ENCODE results near the gene ACSL1.

Gene ACSL1

DNA sequence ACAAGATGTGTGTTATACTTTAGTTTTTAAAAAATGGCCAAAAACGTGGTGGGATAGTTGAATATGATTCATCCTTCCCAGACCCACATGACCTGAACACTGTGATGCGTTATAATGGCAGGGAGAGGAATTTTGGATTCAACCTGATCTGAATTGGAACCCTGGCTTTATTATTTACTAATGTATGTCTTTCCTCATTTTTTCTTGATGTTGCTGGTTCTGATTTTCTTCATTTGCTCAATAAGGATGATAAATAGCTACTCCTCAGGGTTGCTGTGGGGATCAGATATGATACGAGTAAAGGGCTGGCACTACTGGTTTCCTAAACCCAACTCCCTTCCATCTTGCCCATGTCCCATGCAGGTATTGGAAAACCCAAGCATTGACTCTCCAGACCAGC, 24.2 kb upstream of the ACSL1 start:
- TF ChIP-seq, protein P1, sequence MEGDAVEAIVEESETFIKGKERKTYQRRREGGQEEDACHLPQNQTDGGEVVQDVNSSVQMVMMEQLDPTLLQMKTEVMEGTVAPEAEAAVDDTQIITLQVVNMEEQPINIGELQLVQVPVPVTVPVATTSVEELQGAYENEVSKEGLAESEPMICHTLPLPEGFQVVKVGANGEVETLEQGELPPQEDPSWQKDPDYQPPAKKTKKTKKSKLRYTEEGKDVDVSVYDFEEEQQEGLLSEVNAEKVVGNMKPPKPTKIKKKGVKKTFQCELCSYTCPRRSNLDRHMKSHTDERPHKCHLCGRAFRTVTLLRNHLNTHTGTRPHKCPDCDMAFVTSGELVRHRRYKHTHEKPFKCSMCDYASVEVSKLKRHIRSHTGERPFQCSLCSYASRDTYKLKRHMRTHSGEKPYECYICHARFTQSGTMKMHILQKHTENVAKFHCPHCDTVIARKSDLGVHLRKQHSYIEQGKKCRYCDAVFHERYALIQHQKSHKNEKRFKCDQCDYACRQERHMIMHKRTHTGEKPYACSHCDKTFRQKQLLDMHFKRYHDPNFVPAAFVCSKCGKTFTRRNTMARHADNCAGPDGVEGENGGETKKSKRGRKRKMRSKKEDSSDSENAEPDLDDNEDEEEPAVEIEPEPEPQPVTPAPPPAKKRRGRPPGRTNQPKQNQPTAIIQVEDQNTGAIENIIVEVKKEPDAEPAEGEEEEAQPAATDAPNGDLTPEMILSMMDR (conservative IDR thresholded peaks at IDR 0.05): no peak
- H3K27ac ChIP-seq: no peak overlapping the region

DNA sequence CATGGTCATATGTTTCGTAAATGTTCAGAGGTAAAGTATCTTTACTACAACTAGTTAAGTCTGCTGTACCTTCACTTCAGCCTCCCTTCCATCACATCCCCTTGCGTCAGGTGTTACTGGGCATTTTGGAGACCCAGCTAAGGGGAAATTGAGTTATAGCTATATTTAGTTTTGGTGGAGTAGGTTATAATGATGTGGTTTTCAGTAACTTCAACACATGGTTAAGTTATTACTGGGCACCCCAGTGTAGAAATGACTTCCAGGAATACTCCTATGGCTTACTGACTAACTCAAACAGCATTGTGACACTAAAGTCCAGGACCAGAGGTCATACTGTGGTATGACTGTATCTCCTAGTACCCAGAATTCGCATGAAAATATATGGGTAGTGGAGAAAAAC, 23.4 kb upstream of the ACSL1 start:
- TF ChIP-seq, protein P1 (conservative IDR thresholded peaks at IDR 0.05): no peak
- no peak overlapping the region for H3K27ac ChIP-seq

DNA sequence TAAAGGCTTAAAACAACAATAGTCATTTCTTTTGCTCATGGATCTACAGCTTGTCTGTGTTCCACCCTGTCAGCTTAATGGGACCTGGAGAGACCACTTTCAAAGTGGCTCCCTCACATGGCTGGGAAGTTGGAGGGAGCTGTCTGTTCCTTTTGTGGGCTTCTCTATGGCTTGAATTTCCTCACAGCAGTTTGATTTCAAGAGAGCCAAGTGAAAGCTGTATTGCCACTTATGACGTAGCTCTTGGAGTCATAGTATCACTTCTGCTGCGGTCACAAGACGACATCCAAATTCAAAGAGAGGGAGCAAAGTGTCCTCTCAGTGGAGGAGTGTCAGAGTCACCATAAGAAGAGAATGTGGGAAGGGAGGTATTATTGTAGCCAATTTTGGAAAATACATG, 22.7 kb upstream of the ACSL1 start:
- TF ChIP-seq, protein P1 (conservative IDR thresholded peaks at IDR 0.05): no peak
- H3K27ac ChIP-seq: no peak overlapping the region

DNA sequence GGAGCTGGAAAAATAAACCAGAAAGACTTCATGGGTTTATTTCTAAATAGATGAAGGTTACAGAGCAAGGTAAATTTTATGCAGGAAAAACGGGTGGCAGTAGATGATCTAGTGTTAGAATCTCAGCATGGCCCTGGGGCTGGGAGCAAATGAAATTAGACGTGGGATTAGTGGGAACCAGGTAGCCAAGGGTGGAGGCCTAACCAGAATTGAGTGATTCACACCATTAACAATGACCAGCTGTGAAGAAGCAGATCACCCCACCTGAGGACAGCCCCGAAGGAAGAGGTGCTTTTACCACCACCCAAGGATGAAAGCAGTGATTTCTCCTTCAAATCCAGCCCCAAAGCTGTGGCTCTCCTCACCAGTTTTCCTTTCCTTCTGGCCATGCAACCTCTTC, 20.8 kb upstream of the ACSL1 start:
- H3K27ac ChIP-seq: no peak overlapping the region
- TF ChIP-seq, protein P1 (conservative IDR thresholded peaks at IDR 0.05): no peak

DNA sequence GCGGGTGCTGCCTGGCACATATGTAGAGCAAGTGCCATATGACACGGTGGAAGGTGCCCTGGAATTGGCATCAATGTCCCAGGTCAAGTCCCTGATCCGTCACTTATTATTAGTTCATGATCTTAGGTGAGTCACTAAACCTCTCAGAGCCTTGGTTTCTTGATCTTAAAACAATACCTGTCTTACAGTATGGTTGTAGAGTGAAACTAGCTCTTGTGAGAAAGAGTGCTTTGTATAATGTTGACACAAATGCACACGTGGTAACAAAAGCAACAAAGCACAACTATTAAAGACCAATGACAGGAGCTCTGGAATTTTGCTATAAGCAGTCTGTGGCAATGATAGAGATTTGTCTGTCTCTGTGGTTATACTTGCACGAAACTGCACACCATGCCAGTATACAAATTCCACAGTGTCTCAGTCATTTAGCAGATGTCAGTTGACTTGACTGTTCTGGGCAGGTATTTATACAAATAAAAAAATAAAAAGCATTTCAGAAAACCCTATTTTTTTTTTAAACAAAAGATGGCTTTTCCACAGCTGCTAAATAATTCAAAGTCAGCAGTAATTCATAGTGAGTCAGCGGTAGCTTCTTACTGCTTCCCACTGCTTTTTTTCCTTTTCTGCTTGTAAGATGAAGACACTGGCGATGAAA, 19.7 kb upstream of the ACSL1 start:
- TF ChIP-seq, protein P1 (conservative IDR thresholded peaks at IDR 0.05): no peak
- H3K27ac ChIP-seq: peak overlapping the region; percentile 13; the same call in 1 of the 2 replicates

DNA sequence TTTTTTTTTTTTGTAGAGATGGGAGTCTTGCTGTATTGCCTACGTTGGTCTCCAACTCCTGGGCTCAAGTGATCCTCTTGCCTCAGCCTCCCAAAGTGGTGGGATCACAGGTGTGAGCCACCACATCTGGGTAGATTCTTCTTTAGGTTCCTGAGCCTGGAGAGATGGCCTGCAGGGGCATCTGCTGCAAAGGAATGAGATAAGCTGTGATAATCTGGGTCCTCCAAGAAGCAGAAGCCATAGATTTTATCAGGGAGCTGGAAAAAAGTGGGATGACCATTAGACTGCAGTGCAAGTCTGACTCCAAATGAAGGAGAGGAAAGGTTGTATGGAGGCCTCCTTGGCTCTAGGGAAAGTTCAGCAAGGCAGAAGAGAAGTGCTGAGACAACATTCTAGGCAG, 19.0 kb upstream of the ACSL1 start:
- H3K27ac ChIP-seq: no peak overlapping the region; the same call in 1 of the 2 replicates
- TF ChIP-seq, protein P1 (conservative IDR thresholded peaks at IDR 0.05): no peak

DNA sequence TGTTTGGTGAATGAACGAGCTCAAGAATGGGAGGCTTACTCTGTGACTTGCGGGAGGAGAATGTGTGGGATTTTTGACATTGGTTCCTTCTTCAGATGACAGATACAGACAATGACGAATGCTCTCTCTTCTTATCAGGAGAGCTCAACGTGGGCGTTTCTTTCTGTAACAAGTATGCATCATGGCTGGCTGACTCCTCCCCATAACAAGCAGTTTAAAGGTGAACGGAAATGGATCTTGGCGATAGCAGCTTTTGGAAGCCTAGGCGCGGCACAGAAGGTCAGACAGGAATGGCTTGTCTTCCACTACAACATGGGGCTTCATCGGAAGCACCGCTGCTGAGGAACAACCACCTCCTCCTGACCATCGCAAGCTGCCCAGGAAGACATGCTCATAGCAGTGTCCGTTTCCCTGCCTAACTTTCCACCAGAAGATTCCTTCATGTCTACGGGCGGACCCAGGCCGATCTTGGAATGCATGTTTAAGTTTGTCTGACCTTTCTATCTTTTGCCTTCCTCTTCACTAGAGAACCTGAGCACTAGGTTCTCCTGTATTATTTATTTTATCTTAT, 18.3 kb upstream of the ACSL1 start:
- TF ChIP-seq, protein P1 (conservative IDR thresholded peaks at IDR 0.05): no peak
- no peak overlapping the region for H3K27ac ChIP-seq

DNA sequence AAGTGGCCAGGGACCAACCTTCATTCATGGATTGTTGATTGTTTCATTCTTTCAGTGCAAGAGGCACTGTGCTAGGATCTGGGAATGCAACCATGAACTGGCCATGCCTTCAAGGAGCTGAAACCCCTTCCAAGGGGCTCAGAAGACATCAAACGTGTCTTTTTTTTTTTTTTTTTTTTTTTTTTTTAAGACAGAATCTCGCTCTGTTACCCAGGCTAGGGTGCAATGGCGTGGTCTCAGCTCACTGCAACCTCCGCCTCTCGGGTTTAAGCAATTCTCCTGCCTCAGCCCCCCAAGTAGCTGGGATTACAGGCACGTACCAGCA, 13.3 kb upstream of the ACSL1 start:
- H3K27ac ChIP-seq: peak overlapping the region; percentile 77

All from VCaP (cell line).